AG04449 (cell line): ENCODE data around the gene LDLRAD3.

ENCODE experiments used
- CTCF ChIA-PET: fragments of 350-600 bp; formaldehyde crosslinking; extraction: SDS; loops from one replicate; lab custom pipeline; 2021; ENCODE audit warnings: antibody characterized with exemption; lab: Yijun Ruan, JAX
- POLR2A ChIA-PET: fragments of 400-600, 350-600 bp; formaldehyde crosslinking; extraction: SDS; loops from one replicate; lab custom pipeline; 2020; ENCODE audit warnings: antibody characterized with exemption, inconsistent platforms; lab: Yijun Ruan, JAX
- DNase-seq: peaks from one replicate; pipeline ENCODE4 v3.0.0-alpha.2; 2010; ENCODE audit warnings: low read depth, low spot score
- H3K4me3 ChIP-seq: 2 replicates; pipeline ENCODE4 v1.5.1; 2011; ENCODE audit warnings: low read depth, mild to moderate bottlenecking, control low read depth, low read length
- TF ChIP-seq, protein P1 (sequence below): IDR thresholded peaks from one replicate; pipeline ENCODE4 v1.5.1; 2011; ENCODE audit warnings: mild to moderate bottlenecking, moderate library complexity, low read length, control low read depth, inconsistent platforms; ENCODE audit not compliant: insufficient read depth; ENCODE audit errors: missing control alignments

Gene LDLRAD3

DNA sequence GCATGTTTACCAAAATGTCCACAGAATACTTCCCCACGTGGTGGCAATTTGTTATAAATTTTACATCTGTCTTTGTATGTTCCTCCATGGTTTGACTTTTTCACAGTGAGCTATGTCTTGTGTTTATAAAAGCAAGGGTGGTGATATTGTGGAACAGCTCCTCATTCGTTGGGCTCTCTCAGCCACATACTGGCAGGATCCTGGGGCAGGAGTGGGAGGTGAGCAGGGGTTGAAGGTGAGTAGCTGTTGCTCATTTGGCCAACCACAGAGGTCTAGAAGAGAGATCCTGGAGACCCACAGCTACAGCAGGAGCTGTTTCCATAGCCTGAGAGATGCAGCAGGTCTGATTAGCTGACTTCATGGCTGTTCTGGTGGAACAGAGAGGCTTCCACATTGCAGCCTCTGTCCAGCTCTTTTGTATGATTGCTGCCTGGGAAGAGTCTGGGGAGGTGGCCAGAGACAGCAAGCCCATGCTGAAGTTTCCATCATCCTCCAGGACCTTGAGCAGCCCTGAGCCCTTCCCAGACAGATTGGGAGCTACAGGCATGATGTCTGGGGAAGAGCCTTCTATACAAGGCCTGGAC lies 128.1 kb downstream of the LDLRAD3 start:
- TF ChIP-seq, protein P1, sequence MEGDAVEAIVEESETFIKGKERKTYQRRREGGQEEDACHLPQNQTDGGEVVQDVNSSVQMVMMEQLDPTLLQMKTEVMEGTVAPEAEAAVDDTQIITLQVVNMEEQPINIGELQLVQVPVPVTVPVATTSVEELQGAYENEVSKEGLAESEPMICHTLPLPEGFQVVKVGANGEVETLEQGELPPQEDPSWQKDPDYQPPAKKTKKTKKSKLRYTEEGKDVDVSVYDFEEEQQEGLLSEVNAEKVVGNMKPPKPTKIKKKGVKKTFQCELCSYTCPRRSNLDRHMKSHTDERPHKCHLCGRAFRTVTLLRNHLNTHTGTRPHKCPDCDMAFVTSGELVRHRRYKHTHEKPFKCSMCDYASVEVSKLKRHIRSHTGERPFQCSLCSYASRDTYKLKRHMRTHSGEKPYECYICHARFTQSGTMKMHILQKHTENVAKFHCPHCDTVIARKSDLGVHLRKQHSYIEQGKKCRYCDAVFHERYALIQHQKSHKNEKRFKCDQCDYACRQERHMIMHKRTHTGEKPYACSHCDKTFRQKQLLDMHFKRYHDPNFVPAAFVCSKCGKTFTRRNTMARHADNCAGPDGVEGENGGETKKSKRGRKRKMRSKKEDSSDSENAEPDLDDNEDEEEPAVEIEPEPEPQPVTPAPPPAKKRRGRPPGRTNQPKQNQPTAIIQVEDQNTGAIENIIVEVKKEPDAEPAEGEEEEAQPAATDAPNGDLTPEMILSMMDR: no peak
- H3K4me3 ChIP-seq: no peak overlapping the region
- CTCF ChIA-PET: interaction anchor here (0.7 to 2.6 kb wide), 7 partner anchors 10 to 250 kb away, joined by 3 to 13 read pairs (median 4); no protein-coding TSS in a partner anchor
- POLR2A ChIA-PET: no interaction called here
- no peak for DNase-seq

- H3K4me3 ChIP-seq: no peak overlapping the region
- CTCF ChIA-PET: interaction anchor here (0.9 to 2.6 kb wide), 8 partner anchors 12 to 458 kb away, joined by 3 to 13 read pairs (median 4); no protein-coding TSS in a partner anchor
- peak; percentile 40 for DNase-seq
- POLR2A ChIA-PET: interaction anchor here (0.8 kb wide), 1 partner anchor 12 kb away, joined by 3 read pairs; no protein-coding TSS in a partner anchor
- TF ChIP-seq, protein P1: no peak
These were observed 129.7 kb downstream of the LDLRAD3 start for GRCh38 chr11:36073411-36074203.

DNA sequence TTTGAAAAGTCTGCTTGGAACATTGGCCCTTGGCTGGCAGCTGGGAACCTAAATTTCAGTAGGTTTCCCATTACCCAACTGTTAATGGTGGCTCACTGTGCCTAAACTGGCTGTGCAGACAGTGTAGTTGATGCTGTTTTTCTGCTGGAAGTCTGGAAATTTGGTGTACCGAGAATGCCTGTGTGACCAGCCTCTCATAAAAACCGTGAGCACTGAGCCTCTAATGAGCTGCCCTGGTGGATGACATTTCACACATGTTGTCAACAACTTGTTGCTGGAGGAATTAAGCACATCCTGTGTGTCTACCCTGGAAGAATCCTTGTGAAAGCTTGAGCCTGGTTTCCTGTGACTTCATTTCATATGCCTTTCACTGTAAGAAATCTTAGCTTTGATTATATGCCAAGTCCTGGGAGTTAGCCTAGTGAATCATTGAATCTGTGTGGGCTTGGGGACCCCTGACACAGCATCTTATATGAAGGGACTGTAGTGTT lies 131.1 kb downstream of the LDLRAD3 start:
- TF ChIP-seq, protein P1: no peak
- POLR2A ChIA-PET: interaction anchor here (1.1 to 1.6 kb wide), 2 partner anchors 13 to 253 kb away, joined by 5 to 6 read pairs; no protein-coding TSS in a partner anchor
- CTCF ChIA-PET: interaction anchor here (0.7 to 1.6 kb wide), 6 partner anchors 10 to 418 kb away, joined by 3 to 5 read pairs (median 3); no protein-coding TSS in a partner anchor
- no peak overlapping the region for H3K4me3 ChIP-seq
- DNase-seq: peak; percentile 94

- no peak for DNase-seq
- POLR2A ChIA-PET: no interaction called here
- no peak overlapping the region for H3K4me3 ChIP-seq
- TF ChIP-seq, protein P1: no peak
- CTCF ChIA-PET: no interaction called here
These were observed 133.5 kb downstream of the LDLRAD3 start for GRCh38 chr11:36077368-36077767.

DNA sequence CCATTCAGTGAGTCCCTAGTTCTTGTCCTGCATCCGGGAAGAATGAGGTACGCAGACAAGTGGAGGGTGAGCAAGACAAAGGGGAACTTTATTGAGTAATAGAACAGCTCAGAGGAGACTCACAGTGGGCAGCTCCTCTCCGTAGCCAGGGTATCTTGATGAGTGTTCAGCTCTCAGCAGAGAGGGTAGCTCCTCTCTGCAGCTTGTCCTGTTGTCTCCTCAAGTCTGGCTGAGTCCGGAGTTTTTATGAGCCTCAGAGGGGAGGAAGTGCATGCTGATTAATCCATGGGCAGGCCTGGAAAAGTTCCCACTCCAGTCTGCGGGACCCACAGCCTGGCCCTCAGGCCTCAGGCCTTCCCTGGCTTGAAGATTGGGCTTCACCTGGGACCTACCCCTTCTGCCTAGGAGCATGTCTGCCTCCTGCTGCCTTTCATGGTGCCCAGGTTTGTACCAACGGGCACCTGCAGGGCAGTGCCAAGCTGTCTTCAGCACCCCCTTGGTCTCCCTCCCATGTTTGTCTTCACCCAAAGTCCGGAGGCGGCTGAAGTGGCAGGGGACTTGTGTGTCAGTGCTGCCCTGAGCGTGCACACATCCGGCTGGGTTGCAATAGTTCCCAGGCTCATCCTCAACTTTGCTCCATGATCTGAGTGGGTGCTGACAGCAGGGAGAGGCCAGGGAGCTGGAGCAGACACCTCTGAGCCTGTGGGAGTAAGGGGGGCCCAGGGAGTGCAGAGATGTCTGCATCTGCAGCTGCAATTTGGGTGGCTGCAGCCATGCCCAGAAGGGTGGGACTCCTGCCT lies 134.2 kb downstream of the LDLRAD3 start:
- ChIA-PET POLR2A (no interaction called here), CTCF (no interaction called here)
- DNase-seq: no peak
- TF ChIP-seq, protein P1: no peak
- H3K4me3 ChIP-seq: no peak overlapping the region
